GM18517 (cell line): ENCODE data around the gene SLC7A8.

Source experiments
- ATAC-seq: cut with Tn5 transposase; IDR thresholded peaks from one replicate; pipeline ENCODE4 v1.9.1; 2021; ENCODE audit warnings: mild to moderate bottlenecking, moderate library complexity; ENCODE audit not compliant: unreplicated experiment

Gene SLC7A8

DNA sequence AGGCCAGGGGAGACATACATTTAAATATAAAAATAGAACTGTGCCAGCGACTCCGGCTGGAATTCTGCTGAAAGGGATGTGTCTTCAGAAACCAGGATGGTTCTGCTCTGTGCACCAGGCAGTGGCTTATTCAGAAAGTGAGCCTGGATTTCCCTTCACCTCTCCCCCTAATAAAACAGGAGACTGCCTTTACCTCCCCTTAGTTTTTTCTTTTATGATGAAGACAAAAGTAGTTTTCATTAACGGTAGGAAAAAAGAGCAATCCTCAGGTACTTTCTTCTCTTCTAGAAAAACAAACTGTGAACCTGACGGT is 346 bp downstream of the SLC7A8 start:
- ATAC-seq: no peak

- no peak for ATAC-seq
These were observed 895 bp downstream of the SLC7A8 start for GRCh38 chr14:23182372-23183157.

DNA sequence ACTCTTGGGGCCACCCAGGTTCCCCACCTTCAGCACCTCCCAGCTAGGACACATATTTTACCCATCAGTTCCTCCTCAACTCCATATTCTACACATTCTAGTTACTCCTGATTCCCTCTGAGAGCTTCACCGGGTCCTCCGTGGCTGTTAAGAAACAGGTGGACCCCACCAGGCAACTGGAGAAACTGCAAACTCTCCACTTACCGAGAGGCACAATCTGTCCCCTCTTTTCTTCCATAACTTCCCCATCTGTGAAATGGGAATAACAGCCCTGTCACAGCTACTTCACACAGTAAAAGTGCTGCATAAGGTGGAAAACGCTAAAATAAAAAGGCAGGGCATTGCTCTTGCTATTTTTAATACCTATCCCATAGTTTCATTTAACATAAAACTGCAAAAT is 1.5 kb downstream of the SLC7A8 start:
- ATAC-seq: no peak

DNA sequence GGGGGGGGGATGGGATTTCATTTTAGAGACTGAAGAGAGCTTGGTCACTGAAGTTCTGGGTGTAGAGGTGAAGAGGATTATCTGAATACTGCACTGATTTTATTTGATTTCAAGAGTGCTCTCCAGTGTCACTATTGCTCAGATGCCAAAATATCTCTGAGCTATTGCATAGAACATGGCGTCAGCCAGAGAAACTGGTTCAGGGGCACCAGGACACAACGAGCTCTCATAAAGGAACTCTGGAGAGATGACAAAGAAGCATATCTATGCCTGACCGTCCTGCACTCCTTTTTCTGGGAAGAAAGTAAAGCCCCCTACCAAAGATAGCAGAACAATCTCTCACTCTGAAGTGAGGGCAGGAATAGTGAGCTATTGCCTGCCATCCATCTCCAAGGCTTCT is 2.0 kb downstream of the SLC7A8 start:
- ATAC-seq: no peak

- no peak for ATAC-seq
These were observed 6.3 kb downstream of the SLC7A8 start for GRCh38 chr14:23177181-23177580.

- ATAC-seq: no peak
These were observed 7.6 kb downstream of the SLC7A8 start for GRCh38 chr14:23175823-23176222.

- no peak for ATAC-seq
These were observed 8.9 kb downstream of the SLC7A8 start for GRCh38 chr14:23174296-23175184.

DNA sequence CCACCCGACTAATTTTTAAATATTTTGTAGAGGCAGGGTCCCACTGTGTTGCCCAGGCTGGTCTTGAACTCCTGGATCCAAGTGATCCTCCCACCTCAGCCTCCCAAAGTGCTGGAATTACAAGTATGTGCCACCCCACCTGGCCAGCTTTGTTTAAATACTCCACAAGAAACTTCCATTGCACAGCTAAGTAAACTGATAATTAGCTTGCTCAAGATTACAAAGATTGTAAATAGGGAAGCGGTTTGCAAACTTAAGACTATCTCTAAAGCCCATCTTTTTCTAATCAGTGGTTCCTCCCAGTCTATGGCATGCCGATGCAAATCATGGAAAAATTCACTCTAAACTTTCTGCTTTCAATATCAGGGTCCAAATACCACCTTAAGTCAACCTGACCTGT is 9.7 kb downstream of the SLC7A8 start:
- ATAC-seq: no peak

DNA sequence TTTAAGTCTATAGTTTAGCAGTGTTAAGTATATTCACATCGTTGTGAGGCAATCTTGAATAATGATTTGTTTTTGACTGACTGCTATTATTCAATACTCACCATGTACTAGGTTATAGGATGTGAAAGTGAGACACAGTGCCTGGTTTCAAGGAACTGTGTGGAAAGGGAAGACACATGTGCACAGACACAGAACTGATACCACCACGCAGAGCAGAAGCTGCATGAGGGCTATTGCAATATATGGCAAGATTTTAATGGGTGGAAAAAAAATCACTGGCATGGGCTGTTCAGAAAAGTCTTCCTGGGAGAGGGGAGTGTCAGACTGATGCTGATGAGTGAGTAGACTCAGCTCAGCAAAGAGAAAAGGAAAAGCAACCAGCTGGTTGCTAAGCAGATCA is 10.4 kb downstream of the SLC7A8 start:
- ATAC-seq: no peak

DNA sequence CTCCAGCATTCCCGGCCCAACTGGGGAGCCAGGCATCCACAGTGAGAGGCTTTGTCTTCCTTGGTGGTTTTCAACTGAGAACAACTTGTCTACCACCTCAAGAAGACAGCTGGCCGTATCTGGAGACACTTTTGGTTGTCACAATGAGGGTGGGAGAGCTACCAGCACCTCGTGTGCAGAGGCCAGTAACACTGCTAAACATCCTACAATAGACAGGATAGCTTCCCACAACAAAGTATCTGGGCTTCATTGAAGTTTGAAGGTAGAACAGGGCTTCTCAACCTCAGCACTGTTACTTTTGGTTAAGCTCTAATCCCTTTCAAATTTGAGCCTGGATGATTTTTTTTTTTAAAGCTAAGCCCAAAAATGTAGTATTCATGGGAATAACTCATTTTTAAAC is 10.9 kb downstream of the SLC7A8 start:
- no peak for ATAC-seq

DNA sequence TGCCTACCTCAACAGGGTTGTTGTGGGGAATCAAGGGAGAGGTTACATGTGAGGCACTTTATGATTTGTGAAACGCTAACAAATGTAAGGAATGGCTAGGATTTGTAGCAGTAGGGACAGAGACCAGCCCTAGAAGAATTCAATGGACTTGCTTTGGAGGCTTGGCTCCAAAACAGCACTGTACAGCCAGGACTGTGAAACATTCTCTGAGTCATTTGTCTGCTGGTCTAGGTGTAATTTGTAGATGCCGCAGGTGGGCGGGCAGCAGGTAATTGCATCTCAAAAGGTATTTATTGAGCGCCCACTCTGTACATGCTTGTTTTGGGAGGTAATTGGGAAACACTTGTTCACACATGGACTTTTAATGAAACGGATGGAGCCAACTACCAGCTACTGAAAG is 11.4 kb downstream of the SLC7A8 start:
- no peak for ATAC-seq

- no peak for ATAC-seq
These were observed 12.1 kb downstream of the SLC7A8 start for GRCh38 chr14:23171222-23171975.

GRCh38 chr14:23169622-23170021 is 13.8 kb downstream of the SLC7A8 start:
- no peak for ATAC-seq

DNA sequence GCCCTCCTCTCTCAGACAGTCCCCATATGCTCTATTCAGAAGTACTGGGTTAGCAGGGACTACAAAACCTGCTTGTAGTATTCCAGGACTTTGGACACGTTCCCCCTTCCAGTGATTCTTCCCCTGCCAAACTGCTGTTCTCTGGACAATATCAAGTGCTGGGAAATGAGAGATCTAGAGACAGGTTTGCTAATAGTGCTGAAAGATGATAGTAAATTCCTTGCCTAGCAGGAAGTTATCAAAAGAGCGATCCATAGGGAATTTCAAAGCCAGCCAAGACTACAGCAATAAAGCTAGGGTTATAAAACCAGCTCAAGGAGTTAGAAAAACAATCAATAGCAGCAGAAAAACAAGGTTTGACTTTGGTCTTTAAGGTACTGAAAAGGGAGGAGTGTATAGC is 15.2 kb downstream of the SLC7A8 start:
- ATAC-seq: no peak

DNA sequence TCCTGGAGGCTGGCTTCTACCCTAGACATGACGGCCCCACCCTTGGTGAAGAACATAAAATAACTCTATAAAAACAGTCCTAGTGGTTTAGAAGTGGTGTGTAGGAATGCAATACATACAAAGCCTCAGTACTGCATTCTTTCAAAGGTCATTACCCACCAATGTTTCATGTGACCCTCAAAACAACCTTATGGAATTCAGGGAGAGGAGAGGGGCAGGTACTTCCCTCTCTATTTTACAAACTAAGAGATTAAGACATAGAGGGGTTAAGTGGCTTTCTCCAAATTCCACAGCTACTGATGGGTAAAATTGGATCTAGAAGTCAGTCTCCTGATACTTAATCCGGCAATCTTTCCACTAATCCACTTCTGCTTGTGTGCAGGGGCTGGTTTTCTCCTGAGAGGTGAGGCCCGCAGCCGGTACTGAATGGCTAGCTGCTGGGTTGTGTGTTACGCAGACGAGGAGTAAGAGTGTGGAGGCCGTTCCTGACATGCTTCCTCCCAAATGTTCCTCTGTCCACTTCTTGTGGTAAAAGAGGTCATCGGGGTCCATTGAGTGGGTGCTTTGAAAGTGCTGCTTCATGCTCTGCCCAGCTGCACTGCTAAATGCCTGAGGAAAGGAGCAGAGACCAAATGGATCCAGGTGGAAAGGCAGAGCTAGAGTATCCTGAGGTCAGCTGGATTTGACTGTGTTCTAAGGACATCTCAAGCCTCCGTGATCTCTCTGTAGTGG is 16.2 kb downstream of the SLC7A8 start:
- no peak for ATAC-seq

DNA sequence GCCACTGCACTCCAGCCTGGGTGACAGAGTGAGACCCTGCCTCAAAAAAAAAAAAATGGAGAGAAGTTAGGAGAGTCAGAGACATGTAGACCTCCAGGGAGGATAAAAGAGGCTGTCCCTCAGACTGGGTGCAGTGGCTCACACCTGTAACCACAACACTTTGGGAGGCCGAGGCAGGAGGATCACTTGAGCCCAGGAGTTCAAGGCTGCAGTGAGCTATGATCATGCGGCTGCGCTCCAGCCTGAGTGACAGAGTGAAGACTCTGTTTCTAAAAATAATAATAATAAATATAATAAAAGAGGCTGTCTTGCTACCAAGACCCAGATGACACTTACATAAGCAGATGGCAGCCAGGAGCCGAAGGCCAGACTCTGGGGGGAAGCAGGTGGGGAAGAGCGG is 18.5 kb downstream of the SLC7A8 start:
- no peak for ATAC-seq

DNA sequence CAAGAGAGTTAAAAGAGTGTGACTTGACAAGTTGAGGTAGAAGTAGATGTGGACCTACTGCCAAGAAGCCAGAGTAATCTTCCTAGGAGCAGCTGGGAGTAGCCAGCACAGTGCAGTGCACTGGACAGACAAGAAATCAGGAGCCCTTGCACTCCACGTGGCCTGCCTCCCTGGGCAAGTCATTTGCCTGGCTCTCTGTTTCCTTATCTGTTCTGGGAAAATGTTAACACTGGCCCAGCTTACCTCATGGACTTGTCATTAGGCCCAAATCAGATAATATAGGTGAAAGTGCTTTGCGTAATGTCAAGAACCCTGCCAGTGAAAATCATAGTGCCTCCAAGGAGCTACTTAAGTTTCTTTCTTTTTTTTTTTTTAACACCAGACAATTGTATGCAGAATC is 19.2 kb downstream of the SLC7A8 start:
- ATAC-seq: no peak

GRCh38 chr14:23163830-23164229 is 19.6 kb downstream of the SLC7A8 start:
- ATAC-seq: no peak

DNA sequence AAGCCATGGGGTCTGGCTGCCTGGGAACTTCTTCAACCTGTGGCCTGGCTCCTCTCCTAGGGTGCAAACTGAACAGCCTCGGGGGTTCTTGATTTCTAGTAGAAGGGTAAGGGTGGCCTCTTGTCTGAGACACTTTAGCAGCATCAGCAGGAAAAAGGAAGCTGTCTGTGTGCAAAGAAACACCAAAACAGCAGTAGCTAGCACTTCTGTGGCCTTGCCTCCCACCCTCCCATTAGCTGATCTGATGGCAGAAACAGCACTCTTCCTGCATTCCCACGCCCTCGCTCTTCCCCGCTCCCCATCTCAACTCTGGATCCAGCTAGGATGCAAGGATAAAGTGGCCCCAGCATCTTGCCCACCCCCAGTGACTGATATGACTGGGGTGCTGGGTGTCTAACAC is 20.7 kb downstream of the SLC7A8 start:
- ATAC-seq: no peak

GRCh38 chr14:23162005-23162404 is 21.5 kb downstream of the SLC7A8 start:
- ATAC-seq: no peak

GRCh38 chr14:23160924-23161522 is 22.4 kb downstream of the SLC7A8 start:
- no peak for ATAC-seq
